GM18951 (cell line): ENCODE results near the gene PIF1.
"Not testable (repeated sequence)": the region's sequence is repeated elsewhere in the genome, so short reads cannot be mapped to it uniquely, and the experiment has no call there.

Source experiments
- POLR2A ChIP-seq: IDR thresholded peaks from 4 replicates; pipeline ENCODE4 v1.6.1; 2011; ENCODE audit warnings: mild to moderate bottlenecking; ENCODE audit not compliant: insufficient read length, insufficient read depth; ENCODE audit errors: extremely low read depth
- in situ Hi-C: fragments of 300-500 bp; cut with MboI; formaldehyde crosslinking; loops from one replicate; pipeline ENCODE4 v1.12.0; 2022; ENCODE audit warnings: low sequenced_read_pairs, mixed read lengths, inconsistent platforms; ENCODE audit not compliant: unreplicated experiment

PIF1 gene

GRCh38 chr15:64843991-64844390, 18.5 kb upstream of the PIF1 start:
- in situ Hi-C loops: no loop called here
- no peak for TF ChIP-seq POLR2A

DNA sequence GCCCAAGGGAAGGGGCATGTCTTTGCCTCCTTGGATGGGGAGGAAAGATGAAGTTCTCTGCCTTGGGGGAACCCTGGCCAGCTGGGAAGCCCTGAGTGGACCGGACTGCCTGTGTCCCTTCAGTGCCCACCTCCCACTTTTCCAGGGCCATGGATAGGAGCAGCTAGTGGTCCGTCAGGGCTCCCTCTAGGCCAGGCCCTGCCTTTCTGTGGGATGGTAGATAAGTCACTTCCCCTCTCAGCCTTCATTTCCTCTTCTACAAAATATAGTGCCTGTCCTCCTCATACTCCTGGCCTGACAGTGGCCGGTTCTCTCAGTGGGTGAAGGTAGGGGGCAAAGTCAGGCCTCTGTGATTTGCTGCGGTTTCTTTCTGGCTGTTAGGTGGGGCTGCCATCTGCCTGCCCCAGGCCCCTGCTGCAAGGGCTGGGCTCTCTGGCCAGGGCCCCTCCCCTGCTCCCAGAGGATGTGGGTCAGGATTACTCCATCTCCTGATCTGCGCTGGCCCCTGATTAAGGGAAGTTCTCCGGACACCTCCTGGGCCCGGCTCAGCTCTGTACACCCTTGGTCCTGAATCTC, 17.6 kb upstream of the PIF1 start:
- in situ Hi-C loops: no loop called here

DNA sequence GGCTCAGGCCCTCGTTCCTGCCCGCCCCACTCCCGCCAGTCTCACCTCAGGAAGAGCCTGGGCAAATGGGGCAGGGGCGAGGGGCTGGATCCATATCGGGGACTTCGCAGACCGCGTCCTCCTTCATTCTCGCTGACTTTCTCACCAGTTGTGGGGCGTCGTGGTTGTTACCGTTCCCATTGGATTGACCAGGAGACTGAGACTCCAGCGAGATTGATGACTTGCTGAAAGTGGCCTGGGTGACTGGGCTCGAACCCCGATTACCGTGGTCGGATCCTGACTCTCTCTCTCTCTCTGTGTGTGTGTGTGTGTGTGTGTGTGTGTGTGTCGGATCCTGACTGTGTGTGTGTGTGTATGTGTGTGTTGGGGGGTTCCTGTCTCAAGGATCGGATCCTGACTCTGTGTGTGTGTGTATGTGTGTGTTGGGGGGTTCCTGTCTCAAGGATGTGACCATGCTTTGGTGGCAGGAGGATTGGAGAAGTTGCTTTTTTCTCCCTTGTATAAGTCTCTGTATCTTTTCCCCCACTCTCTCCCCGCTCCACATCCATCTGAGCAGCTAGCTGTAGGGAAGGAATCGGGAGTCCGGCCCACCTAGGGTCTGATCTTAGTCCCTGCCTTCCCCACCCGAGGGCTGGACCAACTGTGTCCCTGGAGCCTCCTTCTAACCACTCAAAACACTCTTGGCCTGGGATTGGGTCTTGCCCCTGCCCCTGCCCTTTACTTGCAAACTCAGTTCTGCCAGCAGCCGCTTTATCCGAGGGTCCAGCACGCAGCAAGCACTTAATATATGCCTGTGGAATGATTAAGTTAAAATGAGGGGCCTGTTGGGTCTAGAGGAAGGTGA, 16.9 kb upstream of the PIF1 start:
- in situ Hi-C loops: no loop called here
- no peak for TF ChIP-seq POLR2A

More for the DNA sequence above, 17.6 kb upstream of the PIF1 start:
- TF ChIP-seq POLR2A: no peak

GRCh38 chr15:64841344-64842095, 16.1 kb upstream of the PIF1 start, which contains the start of gene PLEKHO2:
Gene PLEKHO2, plus strand, starts transcription at chr15:64841915. Its CDS starts 102 bp downstream, at chr15:64842017.
- in situ Hi-C loops: no loop called here
- peak; percentile 99 for TF ChIP-seq POLR2A

GRCh38 chr15:64841060-64841343, 15.6 kb upstream of the PIF1 start:
- in situ Hi-C loops: no loop called here
- no peak for TF ChIP-seq POLR2A

- TF ChIP-seq POLR2A: no peak
- in situ Hi-C loops: no loop called here
Observed at GRCh38 chr15:64837502-64837901, 12.1 kb upstream of the PIF1 start.

DNA sequence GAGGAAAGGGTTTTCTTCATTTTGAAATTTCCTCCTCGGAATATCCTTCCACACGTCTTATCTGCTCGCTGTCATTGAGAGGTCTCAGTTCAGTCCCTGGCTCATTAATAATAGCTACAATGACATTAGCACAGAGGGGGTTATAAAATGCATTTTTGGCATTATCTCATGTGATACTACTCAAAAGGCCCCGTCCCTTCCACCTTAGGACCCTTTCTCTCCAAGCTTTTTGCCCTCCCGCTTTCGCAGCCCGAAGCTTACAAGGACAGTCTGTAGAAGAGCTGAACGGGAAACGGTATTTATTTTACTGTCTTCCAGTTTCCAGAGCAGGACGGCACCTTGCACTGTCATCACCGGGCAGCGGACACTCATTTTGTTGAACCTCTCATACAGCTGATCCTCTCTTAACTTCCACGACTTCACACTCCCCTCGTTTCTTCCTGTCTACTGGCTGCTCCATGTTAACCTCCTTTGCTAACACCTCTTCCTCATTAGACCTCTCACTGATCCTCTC, 10.6 kb upstream of the PIF1 start:
- in situ Hi-C loops: no loop called here
- no peak for TF ChIP-seq POLR2A

GRCh38 chr15:64833690-64834089, 8.2 kb upstream of the PIF1 start:
- TF ChIP-seq POLR2A: no peak
- in situ Hi-C loops: no loop called here

DNA sequence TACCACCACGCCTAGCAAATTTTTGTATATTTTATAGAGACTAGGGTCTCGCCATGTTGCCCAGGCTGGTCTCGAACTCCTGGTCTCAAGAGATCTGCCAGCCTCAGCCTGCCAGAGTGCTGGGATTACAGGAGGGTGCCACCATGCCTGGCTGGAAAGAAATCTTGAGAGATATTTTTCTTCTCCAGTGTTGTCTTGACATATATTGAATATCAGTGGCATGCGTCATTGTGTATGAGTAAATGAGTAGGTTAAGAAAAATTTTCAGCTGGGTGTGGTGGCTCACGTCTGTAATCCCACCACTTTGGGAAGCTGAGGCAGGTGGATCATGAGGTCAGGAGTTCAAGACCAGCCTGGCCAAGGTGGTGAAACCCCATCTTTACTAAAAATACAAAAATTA, 3.5 kb upstream of the PIF1 start:
- TF ChIP-seq POLR2A: no peak
- in situ Hi-C loops: no loop called here

DNA sequence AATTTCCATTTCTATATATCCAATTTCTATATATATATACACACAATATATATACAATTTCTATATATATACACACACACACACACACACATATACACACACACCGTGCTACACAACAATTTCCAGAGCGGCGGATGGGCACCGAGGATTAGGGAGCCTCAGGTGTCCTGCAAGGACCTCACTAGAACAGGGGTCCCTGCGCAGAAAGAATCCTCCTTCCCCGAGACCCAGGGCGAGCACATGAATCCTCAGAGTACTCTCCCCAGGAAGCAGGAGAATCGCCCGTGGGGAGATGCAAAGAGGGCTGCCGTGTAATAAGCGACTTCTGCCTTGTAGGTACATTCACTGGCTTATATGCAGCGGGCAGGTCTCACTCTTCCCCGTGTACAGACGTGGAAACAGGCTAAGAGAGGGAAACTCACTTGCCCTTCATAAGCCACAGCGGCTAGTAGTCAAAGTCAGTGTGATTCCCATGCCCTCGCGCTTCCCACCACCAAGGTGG, 467 bp downstream of the PIF1 start:
- in situ Hi-C loops: no loop called here

DNA sequence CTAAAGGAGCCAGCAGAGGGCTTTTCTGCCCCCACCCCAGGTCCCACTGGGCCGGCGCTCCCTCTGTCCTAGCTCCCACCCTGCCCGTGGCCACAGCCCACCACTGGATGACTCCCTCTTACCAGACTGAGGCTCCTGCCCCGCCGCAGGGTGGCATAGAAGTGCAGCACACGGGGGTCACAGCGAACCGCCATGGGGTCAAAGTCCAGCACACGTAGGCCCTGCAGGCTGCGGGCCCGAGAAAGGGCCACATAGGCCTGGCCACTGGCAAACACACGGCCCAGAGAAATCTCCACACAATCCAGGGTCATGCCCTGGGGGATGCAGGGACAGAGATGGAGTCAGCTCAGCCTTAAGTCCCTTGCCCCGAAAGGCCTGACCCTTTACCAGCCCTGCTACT, 9.0 kb downstream of the PIF1 start:
- in situ Hi-C loops: no loop called here
- no peak for TF ChIP-seq POLR2A

More for the DNA sequence above, 467 bp downstream of the PIF1 start:
- TF ChIP-seq POLR2A: no peak

DNA sequence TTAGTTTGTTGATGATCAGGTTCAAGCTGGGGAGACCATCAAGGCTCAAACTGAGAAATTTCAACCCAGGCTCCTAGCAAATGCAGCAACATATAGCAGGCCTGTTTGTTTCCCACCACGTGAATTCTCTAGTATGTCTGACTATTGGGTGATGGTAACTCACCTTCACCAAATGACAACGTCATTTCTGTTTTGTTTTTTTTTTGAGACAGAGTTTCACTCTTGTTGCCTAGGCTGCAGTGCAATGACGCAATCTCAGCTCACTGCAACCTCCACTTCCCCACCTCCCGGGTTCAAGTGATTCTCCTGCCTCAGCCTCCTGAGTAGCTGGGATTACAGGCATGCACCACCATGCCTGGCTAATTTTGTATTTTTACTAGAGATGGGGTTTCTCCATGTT, 10.5 kb downstream of the PIF1 start:
- in situ Hi-C loops: not testable (repeated sequence)

- in situ Hi-C loops: not testable (repeated sequence)
Observed at GRCh38 chr15:64814283-64814682, 11.2 kb downstream of the PIF1 start.
